GM12801 (cell line): ENCODE measurements around the gene CHRNE.

ENCODE experiments used
- CTCF ChIP-seq: IDR thresholded peaks from one replicate; pipeline ENCODE4 v1.5.1; 2011; ENCODE audit warnings: control low read depth; ENCODE audit not compliant: insufficient read length; ENCODE audit errors: extremely low read depth

CHRNE gene

GRCh38 chr17:4948166-4948930 is 45.5 kb upstream of the CHRNE start, which contains the start of gene PFN1:
Gene PFN1, minus strand, starts transcription at chr17:4948530. Its CDS starts 136 bp downstream, at chr17:4948394.
- TF ChIP-seq CTCF: no peak

- no peak for TF ChIP-seq CTCF
Measured at GRCh38 chr17:4947411-4948165, 44.7 kb upstream of the CHRNE start.

GRCh38 chr17:4947010-4947410 is 44.1 kb upstream of the CHRNE start:
- TF ChIP-seq CTCF: no peak

- TF ChIP-seq CTCF: no peak
Measured at GRCh38 chr17:4946312-4946976, 43.5 kb upstream of the CHRNE start.

GRCh38 chr17:4945944-4946280 is 43.0 kb upstream of the CHRNE start:
- no peak for TF ChIP-seq CTCF

- no peak for TF ChIP-seq CTCF
Measured at GRCh38 chr17:4945176-4945943, 42.5 kb upstream of the CHRNE start.

GRCh38 chr17:4944554-4945175 is 41.8 kb upstream of the CHRNE start:
- no peak for TF ChIP-seq CTCF
